ENCODE results near the gene TICAM1. TPM values are rescaled to one million over a fixed set of nuclear protein-coding genes. Genes with fewer than 3 reads are reported as not detected.

TICAM1 gene
- total and polyA plus RNA-seq, 2 of the 13 experiments (the other 11 are each of a cell fraction or from before 2014, with no cell fraction given) = 0.33 to 0.95 TPM

DNA sequence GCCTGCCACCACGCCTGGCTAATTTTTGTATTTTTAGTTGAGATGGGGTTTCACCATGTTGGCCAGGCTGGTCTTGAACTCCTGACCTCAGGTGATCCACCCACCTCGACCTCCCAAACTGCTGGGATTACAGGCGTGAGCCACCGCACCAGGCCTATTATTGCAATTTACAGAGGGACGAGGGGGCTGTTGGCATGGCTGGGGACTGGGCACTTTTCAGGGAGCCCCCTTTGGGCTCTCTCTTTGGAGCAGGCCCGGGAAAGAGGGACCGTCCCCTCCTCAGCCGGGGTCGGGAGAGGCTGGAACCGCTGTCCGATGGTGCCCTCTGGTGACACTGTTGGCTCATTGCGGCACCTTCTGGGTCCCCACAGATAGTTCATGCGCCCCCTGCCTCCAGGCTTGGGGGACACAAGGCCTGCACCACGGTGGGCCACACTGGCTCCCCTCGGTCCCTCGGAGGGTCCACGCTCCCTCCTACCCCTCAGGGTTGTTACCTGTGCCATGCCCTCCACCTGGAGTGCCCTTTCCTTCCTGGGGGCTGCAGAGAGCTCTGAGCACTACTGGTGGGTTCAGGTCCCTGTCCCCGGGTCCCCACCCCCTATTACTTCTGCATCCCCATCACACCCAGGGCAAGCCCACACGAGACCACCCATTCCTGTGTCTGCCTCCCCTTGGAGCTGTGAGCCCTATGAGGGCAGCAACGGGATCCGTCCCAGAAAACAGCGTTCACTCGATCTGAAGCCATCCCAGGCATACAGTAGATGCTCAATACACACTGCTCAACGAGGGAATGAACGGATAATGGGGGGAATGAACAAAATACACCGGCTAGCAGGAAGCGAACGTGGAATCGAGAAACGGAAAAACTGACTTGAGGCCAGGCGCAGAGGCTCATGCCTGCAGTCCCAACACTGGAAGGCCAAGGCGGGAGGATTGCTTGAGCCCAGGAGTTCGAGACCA, 27.5 kb downstream of the TICAM1 start (continued):
- TF ChIP-seq CERS6 (CRISPR knock-in tag; IDR thresholded peaks at IDR 0.05) (no peak), RBM22 (optimal IDR thresholded peaks at IDR 0.05; ENCODE audit: low read length) (no peak), NFE2L2 (IDR thresholded peaks at IDR 0.05; ENCODE audit: low read length) (no peak), ZSCAN25 (CRISPR knock-in tag; IDR thresholded peaks at IDR 0.05) (no peak; the same call in 1 of the 2 replicates), ZNF547 (CRISPR knock-in tag; IDR thresholded peaks at IDR 0.05) (0 out of 2 replicates have a peak, but pooled peaks have one; percentile 35), GMEB2 (CRISPR knock-in tag; IDR thresholded peaks at IDR 0.05; ENCODE audit: low read depth) (no peak), ZNF235 (CRISPR knock-in tag; IDR thresholded peaks at IDR 0.05; ENCODE audit: borderline replicate concordance) (no peak), ZNF614 (CRISPR knock-in tag; IDR thresholded peaks at IDR 0.05; ENCODE audit: borderline replicate concordance) (peak; percentile 23; the same call in 1 of the 2 replicates), ATM (IDR thresholded peaks at IDR 0.05; ENCODE audit: borderline replicate concordance) (no peak), CBX1 (IDR thresholded peaks at IDR 0.05; ENCODE audit: low read depth) (peak; percentile 22), MXI1 (IDR thresholded peaks at IDR 0.05; ENCODE audit: borderline replicate concordance, low read depth, low read length) (no peak), TBX3 (IDR thresholded peaks at IDR 0.05; ENCODE audit: borderline replicate concordance) (no peak), PRMT3 (CRISPR knock-in tag; IDR thresholded peaks at IDR 0.05; ENCODE audit: borderline replicate concordance, low read depth) (no peak), TEAD3 (CRISPR knock-in tag; optimal IDR thresholded peaks at IDR 0.05; ENCODE audit: borderline replicate concordance) (peak; percentile 67), ZNF891 (CRISPR knock-in tag; IDR thresholded peaks at IDR 0.05) (no peak; the same call in 1 of the 2 replicates)
- TF ChIP-seq, protein P1, sequence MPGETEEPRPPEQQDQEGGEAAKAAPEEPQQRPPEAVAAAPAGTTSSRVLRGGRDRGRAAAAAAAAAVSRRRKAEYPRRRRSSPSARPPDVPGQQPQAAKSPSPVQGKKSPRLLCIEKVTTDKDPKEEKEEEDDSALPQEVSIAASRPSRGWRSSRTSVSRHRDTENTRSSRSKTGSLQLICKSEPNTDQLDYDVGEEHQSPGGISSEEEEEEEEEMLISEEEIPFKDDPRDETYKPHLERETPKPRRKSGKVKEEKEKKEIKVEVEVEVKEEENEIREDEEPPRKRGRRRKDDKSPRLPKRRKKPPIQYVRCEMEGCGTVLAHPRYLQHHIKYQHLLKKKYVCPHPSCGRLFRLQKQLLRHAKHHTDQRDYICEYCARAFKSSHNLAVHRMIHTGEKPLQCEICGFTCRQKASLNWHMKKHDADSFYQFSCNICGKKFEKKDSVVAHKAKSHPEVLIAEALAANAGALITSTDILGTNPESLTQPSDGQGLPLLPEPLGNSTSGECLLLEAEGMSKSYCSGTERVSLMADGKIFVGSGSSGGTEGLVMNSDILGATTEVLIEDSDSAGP (CRISPR knock-in tag; IDR thresholded peaks at IDR 0.05; ENCODE audit: borderline replicate concordance) = peak; percentile 60
- TF ChIP-seq, protein P2, sequence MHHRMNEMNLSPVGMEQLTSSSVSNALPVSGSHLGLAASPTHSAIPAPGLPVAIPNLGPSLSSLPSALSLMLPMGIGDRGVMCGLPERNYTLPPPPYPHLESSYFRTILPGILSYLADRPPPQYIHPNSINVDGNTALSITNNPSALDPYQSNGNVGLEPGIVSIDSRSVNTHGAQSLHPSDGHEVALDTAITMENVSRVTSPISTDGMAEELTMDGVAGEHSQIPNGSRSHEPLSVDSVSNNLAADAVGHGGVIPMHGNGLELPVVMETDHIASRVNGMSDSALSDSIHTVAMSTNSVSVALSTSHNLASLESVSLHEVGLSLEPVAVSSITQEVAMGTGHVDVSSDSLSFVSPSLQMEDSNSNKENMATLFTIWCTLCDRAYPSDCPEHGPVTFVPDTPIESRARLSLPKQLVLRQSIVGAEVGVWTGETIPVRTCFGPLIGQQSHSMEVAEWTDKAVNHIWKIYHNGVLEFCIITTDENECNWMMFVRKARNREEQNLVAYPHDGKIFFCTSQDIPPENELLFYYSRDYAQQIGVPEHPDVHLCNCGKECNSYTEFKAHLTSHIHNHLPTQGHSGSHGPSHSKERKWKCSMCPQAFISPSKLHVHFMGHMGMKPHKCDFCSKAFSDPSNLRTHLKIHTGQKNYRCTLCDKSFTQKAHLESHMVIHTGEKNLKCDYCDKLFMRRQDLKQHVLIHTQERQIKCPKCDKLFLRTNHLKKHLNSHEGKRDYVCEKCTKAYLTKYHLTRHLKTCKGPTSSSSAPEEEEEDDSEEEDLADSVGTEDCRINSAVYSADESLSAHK (CRISPR knock-in tag; IDR thresholded peaks at IDR 0.05; ENCODE audit: borderline replicate concordance) = no peak
- TF ChIP-seq, protein P3, sequence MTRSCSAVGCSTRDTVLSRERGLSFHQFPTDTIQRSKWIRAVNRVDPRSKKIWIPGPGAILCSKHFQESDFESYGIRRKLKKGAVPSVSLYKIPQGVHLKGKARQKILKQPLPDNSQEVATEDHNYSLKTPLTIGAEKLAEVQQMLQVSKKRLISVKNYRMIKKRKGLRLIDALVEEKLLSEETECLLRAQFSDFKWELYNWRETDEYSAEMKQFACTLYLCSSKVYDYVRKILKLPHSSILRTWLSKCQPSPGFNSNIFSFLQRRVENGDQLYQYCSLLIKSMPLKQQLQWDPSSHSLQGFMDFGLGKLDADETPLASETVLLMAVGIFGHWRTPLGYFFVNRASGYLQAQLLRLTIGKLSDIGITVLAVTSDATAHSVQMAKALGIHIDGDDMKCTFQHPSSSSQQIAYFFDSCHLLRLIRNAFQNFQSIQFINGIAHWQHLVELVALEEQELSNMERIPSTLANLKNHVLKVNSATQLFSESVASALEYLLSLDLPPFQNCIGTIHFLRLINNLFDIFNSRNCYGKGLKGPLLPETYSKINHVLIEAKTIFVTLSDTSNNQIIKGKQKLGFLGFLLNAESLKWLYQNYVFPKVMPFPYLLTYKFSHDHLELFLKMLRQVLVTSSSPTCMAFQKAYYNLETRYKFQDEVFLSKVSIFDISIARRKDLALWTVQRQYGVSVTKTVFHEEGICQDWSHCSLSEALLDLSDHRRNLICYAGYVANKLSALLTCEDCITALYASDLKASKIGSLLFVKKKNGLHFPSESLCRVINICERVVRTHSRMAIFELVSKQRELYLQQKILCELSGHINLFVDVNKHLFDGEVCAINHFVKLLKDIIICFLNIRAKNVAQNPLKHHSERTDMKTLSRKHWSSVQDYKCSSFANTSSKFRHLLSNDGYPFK (CRISPR knock-in tag; IDR thresholded peaks at IDR 0.05; ENCODE audit: borderline replicate concordance) = no peak

Measured in HepG2 (cell line).